ENCODE results near the gene PPM1J.
"Not testable (repeated sequence)": the region's sequence is repeated elsewhere in the genome, so short reads cannot be mapped to it uniquely, and the experiment has no call there.

- TF ChIP-seq YY1 (IDR thresholded peaks at IDR 0.05; ENCODE audit: insufficient read depth, insufficient read length); ZNF274 (IDR thresholded peaks at IDR 0.05; ENCODE audit: low read depth, low read length); SUZ12 (IDR thresholded peaks at IDR 0.05; ENCODE audit: extremely low read depth, insufficient read depth, insufficient read length): not testable (repeated sequence)
These were observed 9.1 kb upstream of the PPM1J start for GRCh38 chr1:112724240-112724639.
